Skin of body (tissue), 2 donors: Measurements from ENCODE around the gene TIMP3. TPM values are rescaled to one million over a fixed set of nuclear protein-coding genes. Genes with fewer than 3 reads are reported as not detected.

Experiments used
- DNase-seq: peaks from one replicate; lab custom pipeline; 2025; lab: John Stamatoyannopoulos, UW
- total RNA-seq: library from RNA; depleted of rRNA; stranded (reverse); fragments of >200 nt; gene quantifications from one replicate; pipeline ENCODE4 v1.2.3, GENCODE V29; 2014

The TIMP3 gene
- total RNA-seq, 1 donor from 2014 or later = 89.6 TPM

DNA sequence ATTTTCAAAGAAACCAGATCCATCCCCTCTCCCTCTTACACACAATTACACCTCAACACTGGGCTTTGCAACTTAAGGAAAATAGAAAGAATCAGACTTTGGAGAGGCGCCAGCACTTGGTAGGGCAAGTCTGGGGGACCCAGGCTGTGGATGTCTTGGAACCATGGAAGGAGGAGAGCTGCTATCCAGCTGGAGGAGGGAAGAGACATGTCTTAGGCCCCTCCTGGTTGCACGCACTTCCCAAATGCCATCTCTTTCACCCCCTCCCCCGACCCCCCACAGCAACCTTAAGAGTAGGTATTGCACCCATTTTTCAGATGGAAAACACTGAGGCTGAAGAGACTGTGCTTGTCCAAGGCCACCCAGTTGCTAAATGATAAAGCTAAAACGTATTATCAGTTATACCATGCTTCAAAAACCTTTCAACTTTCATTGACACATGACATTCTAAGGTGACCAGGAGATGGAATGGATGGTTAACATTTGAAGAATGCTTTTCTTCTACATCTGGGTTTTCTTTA is 3.9 kb downstream of the TIMP3 start:
- no peak for DNase-seq

DNA sequence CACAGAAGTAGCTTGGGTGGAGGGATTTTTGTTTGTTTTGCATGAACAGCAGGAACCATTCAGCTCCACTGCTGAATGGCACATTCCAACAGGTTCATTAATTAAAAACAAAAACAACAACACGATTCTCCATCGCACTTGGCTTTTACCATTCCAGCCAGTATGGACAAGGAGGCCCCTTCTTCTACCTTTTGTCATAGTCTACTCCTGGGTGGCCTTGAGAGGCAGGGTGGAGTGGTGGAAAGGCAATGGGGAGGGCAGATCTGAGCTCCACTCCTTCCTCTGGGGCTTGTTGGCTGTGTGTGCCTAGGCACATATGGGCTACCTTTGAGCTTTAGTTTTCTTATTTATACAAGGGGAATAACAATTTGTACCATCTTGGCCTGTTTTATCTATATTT is 4.8 kb downstream of the TIMP3 start:
- no peak for DNase-seq

DNA sequence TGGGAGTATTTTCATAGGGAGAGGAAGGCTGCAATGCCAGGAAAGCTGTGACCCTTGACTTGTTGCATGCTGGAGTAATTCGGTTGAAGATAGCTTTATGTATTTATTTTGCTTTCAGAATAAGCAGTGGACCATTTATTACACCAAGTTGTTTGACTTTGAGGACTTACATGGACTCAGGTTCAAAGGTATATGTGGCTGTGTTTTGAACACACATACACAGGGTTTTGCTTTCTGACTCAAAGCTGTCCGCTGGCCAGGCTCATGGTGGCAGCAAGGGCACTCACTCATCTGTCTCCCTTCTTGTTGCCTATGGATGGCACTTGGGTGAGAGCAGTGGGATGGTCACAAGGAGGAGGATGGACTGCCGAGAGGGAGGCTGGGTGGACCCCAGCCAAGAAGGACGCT is 6.5 kb downstream of the TIMP3 start:
- no peak for DNase-seq

DNA sequence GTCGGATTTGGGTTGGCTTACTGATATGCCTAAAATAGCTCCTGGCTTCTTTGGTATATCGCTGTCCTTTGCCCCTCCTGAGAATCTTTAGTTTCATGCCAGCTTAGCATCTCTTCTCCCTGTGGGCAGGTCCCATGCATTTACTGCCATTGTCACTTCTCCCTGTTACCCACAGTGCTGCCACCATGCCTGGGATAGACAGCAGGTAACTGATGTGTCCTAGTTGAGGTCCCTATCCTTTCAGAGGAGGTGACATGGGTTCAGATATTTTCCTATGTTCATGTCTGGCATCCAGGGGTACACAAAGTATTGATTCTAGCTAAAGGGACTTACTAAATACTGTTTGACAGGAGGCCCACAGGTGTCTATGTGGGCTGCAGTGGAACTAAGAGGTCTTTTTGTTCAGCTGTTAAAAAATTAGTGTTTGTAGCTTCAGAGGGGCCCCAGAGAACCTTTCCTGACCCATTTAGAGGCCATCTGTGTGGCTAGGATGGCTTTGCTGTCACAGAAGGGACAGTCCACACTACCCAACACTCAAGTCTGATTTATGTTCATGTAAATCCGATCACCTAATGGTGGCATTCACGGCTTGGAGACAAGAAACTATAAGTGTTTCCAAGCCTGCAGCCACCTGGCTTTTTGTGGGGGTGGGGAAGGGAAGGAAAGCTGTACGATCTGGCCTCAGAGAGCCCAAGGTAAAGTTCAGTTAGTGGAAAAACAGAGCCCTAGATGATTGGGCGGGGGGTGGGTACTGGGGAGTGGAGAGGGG is 8.5 kb downstream of the TIMP3 start:
- no peak for DNase-seq

DNA sequence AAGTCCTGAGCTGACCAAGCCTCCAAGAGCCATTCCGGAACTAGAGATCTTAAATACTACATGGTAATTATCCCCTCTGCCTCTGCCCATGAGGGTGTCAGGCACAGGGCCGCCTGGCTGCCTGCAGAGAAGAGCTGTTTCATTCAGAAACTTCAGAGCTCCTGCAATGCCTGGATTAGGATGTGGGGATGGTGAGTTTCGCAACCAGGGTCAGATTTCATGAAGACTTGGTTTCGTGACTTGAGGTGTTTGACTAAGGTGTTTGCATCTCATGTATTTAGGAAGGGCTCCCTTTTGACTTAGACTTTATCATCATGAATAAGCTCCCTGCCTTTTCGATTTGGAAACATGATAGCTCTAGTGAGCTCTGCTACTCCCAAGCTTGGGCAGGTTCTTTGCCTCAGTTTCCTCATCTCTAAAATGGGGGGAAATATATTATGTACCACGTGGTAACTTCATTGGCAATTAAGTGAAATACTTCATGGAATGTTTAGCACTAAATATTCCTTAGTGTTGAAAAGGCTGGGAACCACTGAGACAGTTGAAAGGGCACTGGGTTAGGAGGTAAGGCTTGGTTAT is 9.1 kb downstream of the TIMP3 start:
- no peak for DNase-seq

DNA sequence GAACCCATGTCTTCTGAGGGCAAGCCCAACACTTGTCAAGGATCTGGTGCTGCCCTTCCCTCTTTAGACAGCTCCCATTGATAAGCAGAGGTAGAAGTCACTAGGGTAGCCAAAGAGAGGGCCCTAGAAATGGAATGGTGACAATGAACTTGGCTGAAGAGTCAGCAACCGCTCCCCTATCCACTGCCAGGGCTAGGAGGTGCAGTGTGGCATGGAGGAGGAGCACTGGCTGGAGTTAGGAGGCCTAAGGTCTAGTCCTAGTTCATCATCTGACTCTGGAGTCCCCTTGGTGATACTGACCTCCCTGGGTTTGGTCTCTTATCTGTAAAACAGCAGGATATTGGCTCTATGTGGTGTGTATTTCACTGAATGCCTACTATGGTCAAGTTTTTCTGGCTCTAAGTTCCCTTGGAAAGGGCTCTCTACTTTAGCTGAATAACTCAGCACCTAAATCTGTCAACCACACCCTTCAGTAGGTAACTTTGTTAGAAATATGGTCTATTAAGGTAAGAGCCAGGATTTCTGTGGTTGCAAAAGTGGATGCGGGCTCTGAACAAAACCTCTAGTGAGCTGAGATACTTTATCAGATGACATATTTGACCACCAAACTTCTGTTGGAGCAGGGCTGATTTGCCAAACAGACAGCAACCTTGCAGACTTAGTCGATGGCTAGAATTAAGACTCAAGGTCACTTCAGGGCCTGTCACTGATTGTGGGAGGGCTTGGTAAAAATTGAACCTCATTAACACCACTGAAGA is 10.5 kb downstream of the TIMP3 start:
- no peak for DNase-seq

DNA sequence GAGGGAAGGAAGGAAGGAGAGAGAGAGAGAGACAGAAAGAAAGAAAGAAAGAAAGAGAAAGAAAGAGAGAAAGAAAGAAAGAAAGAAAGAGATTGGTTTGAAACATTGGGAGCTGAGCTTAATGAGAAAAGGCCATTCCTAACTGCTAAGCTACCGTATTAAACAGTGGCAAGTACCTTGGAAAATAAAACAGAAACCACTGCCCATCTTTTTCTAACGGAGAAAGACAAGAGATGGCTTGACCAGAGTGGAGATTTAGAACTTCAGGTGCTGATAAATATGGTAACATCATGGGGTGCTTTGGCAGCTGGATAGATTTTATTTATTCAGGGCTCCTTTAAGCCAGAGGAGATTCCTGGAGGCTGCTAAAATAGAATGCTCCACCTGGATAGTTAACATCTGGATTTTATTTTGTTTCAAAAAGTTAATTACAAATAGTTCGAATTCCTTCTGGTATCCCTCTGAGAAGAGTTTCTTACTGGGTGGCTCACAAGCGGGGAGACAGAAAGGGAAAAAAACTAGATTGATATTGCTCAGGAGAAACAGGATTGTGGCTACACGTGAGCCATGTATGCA is 12.9 kb downstream of the TIMP3 start:
- no peak for DNase-seq

DNA sequence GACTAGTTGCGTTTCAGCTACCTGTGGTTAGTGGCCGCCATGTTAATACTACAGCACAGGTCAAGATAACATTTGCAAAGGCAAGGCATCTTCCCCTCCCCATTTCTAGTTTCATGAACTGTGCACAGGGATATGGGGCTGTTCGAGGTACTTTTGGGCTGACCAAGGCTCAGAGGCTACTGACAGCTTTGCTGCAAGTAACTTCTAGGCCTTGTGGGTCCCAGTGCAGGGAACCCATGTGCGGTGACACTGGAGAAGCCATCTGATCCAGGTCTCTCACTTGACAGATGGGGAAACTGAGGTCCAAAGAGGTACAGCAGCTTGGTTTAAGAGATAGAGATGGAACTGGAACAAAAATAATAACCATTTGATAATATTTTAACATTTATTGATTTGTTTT is 13.6 kb downstream of the TIMP3 start:
- no peak for DNase-seq

DNA sequence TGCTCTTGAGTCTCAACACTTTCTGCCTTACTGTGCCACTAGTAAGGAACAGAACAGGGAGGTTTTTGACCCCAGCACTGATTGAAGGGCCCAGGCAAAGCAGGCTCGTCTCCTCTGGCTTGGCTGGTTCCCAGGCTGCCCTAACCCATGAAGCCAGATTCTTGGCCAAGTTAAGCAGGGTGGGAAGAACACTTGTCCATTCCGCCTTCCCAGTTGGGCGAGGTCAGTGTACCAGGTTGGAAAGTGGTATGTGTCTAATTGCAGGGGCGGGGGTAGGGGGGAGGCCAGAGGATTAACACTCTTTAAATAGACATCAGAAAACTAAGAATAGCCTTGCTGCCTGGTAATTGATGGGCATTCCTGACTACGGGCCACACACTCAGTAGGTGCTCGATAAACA is 14.4 kb downstream of the TIMP3 start:
- no peak for DNase-seq

DNA sequence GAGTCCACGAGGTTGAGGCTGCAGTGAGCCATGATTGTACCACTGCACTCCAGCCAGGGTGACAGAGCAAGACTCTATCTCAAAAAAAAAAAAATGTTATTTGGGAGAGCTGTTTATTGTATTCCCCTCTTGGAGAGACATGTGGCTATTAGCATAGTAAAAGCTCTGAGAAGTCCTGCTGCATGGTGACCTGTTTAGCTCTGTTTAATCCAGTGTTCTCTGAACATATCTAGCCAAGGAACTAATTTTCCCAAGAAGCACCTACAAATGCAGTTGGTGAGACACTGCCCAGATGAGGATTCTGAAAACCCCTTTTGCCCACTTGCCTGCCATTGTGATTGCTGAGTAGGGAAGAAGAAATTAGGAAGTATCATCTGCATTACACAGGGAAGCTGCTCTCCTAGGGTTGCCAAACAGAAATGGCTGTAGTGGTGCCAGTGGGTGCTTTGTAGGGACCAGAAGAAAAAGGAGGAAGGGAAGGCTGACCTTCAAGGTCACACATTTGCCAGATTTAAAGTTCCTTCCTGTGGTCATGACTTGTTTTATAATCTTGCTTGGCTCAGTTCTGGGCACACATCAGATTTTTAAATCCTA is 15.7 kb downstream of the TIMP3 start:
- DNase-seq = no peak

DNA sequence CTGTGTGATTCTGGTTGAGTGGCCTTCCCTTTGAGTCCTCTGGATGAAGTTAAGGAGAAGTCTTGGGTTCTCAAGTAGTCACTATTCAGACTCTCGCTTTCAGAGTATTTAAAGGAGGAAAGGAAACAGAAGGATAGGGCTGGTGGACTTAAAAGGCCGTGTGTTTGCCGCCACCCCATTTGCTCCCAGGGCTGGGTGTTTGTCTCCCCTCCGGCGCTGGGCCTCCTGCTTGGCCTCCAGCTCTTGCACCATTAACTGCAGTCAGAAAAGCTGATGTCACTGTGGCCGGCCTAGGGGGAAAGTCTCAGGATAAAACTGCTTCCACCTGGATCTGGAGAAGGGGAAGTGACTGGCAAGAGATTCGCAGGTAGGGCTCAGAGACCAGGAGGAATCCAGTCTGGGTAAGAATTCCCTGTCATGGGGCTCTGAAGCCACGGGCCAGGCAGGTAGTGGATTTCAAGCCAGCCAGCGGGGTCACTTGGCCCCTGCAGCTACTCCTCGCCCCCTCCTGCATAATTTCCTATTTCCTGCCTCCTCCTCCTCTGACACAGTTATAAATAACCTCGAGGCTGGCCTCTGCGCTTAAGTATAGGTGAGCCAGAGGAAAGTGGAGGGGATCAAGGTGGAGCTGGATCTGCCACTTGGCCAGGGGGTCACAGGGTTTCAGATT is 17.1 kb downstream of the TIMP3 start:
- no peak for DNase-seq

DNA sequence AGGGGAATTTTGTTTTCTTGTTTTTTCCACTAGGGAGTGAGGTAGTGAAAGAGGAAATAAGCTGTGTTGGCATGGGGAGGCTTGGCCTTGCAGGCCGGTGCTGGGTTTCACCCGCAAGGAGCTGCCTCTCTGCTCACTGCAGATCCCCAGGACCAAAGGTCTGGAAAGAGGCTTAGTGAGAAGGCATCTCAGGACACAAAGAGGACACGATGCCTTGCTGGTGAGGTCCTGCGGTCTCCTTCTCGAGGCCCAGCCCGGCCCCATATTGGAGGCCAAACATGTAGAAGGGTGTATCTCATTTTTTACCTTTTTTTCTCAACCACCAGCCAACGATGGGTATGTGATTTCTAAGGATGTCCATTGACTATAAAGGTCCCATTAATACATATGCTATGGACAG is 17.6 kb downstream of the TIMP3 start:
- no peak for DNase-seq

DNA sequence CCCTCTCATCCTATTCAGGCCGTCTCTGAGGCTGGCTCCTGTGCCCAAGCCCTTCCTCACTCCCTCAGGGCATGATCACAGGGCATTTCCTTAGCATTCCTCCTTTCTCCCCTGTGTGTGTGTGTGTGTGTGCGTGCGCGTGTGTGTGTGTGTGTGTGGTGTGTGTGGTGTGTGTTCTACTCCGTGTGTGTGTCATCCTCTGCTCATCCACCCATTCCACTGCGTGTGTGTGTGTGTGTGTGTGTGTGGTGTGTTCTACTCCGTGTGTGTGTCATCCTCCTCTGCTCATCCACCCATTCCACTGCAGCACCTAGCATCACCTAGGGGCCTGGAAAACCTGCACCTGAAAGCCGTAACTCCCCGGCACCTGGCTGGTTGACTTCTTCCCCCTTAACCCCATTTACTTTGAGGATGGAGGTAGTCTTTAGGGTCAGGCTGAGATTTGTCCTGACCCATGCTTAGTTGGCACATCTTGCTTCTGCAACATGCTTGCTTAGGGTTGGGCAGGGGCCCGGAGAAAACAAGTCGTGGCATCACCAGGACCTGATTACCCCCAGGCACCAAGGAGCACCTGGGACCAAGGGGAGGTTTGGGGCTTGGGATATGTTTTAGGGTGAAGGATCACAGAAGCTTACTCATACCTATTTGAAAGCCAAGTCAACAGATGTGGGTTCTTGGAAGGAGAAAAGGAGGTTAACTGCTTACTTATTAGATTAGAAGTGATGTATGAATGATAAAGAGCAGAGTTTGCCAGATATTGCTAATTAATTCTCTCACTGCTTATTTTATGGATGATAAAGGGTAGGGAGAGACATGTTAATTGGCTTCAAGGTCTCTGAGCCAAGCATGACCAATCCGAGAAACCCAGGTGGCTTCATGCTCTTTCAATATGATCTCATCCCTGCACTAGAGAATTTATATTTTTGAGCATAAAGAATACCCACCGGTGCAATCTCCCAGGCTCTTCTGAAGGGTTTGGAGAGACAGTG is 18.9 kb downstream of the TIMP3 start:
- DNase-seq = no peak

DNA sequence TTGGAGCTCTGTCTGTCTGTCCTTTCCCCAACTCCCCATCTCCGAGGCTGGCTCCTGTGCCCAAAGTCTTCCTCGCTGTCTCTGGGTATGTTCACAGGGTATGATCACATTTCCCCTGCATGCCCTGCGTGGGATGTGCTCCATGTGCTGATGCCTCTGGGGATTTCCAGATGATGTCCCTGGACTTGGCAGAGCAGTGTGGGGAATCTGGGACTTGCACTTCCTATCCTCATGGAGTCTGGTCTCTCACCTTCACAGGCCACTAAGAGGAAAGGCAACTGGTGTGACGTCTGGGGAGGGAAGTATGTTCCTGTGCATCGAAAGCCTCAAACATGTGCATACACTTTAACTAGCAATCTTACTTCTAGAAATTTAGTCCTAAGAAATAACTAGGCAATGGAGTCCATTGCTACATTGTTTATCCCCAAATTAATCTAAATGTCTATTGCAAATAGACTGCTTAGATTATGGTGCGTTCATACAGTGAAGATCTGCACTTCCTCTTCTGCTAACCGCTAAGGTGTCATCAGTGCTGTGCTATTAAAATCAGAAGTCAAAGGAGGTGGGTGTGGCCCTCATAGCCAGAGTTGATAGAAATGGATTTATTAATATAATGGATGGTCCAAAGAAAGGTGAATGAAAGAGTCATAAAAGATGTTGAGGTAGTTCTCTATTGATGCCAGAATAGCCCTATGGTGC is 20.8 kb downstream of the TIMP3 start:
- DNase-seq = no peak

DNA sequence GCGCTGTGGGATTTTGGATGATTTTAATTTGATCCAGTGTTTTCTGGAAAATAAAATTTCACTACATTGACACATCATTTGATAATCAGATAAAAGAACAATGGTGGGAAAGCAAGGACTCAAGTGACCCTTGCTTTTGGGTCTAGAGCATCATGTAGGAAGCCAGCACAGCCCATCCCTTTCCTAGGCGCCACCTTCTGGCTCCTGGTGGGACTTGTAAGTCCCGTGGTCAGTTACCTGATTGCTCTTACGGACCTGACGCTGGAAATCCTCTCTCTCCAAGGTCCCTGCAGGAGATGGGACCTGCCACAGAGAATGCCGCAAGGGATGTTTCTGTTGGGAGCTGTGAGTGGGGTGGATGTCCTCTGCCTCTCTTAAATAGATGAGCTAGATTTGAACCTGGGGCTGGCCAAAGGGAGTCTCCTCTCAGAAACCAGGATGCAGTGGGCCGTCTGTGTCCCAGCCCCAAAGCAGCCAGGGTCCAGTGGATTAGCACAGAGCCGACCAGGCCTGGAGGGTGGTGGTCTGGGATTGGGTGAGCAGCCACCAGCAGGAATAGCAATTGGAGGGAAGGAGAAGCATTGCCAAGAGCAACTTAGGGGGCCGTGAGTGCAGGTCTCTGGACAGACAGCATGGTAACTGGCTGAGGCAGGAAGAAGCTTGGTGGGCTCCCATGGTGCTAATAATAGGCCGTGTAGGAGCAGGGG is 21.7 kb downstream of the TIMP3 start:
- no peak for DNase-seq

DNA sequence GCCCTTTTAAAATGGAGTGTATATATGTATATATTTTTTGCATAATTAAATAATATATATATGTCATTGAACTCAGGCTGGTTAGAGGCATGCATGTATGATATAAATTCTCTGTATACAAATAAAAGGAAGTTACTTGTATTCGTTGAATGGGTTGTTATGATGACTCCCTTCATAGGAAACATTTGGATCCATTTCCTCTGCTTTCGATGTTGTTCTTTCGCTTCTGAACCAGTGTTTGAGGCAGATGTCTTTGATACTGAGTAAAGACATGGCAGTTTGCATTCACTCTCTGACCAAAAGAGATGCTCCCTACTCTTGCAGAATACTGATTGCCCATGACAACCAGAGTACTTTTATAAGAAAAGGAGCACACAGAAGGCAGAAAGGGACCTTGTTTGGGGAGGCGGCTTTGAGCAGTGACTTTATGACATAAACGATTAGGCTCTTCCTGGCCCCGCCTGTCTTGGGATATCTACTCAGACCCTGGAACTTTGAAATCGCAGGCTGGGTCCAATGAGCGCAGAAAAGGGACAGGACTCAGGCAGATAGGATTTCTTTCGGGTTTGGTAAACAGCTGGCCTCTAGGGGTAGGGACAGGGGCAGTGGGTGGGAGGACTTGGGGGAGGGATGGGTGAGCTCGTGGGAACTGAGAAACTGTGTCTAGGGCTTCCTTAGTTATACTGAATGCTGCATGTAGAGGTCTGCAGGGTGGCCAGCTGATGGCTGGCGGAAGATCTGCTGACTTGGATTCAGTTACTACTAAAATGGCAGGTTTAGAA is 23.2 kb downstream of the TIMP3 start:
- no peak for DNase-seq

DNA sequence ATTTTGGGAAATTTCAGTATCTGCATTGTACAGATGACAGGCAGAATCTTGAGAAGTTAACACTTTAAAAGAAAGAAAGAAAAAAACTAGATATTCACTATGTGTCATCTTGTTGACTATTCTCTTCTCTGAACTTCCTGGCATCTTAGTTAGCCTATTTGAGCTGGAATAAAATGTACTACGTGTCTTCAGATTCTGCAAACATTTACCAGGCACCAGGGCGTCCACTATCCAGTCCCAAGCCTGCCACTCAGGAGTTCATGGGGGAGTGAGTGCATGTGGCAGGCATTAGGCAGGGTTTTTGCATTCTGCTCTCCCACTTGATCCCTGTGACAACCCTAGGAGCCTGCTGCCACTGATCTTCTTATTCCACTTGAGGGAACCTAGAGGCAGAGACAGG is 25.0 kb downstream of the TIMP3 start:
- no peak for DNase-seq
